ENCODE data around the gene CCSER1.
"Not testable (repeated sequence)": the region's sequence is repeated elsewhere in the genome, so short reads cannot be mapped to it uniquely, and the experiment has no call there.

CCSER1 gene

DNA sequence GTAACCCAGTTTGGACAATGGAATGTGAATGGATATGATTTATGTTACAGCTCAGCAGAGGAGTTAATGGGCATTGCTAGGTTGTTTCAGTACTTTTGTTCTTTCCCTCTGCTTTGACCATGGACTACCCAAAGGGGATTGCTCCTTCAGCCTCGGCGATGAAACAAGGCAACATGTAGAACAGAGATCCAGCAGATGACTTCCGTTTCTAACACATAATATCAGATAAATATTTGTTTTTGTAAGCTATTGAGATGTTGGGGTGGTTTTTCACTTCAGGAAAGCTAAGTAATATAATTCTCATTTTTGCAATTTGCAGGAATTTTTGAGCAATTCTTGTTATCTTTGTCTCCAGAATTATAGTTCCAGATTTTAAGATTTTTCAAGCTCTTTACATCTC, 1241.9 kb downstream of the CCSER1 start:
- Histone ChIP-seq H4K91ac (ENCODE audit: low read depth, low read length) (no peak overlapping the region), H3K4me3 (ENCODE audit: low read depth, low read length) (no peak overlapping the region), H3K36me3 (ENCODE audit: control insufficient read depth in 1 of 2, insufficient read depth in 2 of 2, low read length in 2 of 2) (no peaks in the 10 kb centered on the region), H3K27me3 (ENCODE audit: insufficient read depth, low read length) (no peaks in the 10 kb centered on the region), H2AFZ (ENCODE audit: insufficient read depth, low read length, poor library complexity) (no peak overlapping the region), H3K9me3 (ENCODE audit: insufficient read depth, low read depth, low read length) (no peaks in the 10 kb centered on the region), H3K23ac (ENCODE audit: low read length) (no peak overlapping the region), H4K8ac (ENCODE audit: low read depth, low read length) (no peak overlapping the region), H2AK5ac (ENCODE audit: low read length) (no peak overlapping the region), H3K79me1 (ENCODE audit: low read length) (no peaks in the 10 kb centered on the region), H3K79me2 (ENCODE audit: control insufficient read depth, insufficient read depth, low read length, poor library complexity) (no peaks in the 10 kb centered on the region), H3K4ac (ENCODE audit: low read depth, low read length) (no peak overlapping the region), H2BK120ac (ENCODE audit: insufficient read depth, low read length, poor library complexity) (no peak overlapping the region), H2BK5ac (ENCODE audit: low read depth, low read length, poor library complexity) (no peak overlapping the region), H3K9ac (ENCODE audit: low read length) (no peak overlapping the region), H3K27ac (ENCODE audit: low read depth, low read length) (no peak overlapping the region), H3K14ac (ENCODE audit: low read length) (no peak overlapping the region), H2BK12ac (ENCODE audit: low read length) (no peak overlapping the region), H3K18ac (ENCODE audit: low read length) (no peak overlapping the region), H3K4me2 (ENCODE audit: low read length) (no peak overlapping the region), H3K4me1 (ENCODE audit: control insufficient read depth in 1 of 2, insufficient read depth in 2 of 2, low read length in 2 of 2) (no peaks in the 10 kb centered on the region), H4K12ac (ENCODE audit: low read depth, low read length) (no peak overlapping the region)
- no CpG with 5 or more reads among the region's 3 CpGs for WGBS (ENCODE audit: extremely low coverage, insufficient coverage, insufficient read length)
- DNase-seq = no peak

DNA sequence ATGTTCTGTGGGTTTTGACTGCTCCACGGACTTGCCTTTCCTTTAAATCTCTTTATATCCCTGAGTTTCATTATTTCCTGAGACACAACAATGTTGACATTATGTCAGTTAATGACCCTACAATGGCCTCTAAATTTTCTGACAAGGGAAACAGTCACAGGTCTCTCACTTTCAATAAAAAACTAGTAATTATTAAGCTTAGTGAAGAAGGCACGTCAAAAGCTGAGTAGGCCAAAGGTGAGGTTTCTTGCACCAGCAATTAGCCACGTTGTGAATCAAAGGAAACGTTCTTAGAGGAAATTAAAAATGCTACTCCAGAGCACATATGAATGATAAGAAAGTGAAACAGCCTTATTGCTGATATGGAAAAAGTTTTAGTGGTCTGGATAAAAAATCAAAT, 1246.4 kb downstream of the CCSER1 start:
- Histone ChIP-seq H3K4me2 (ENCODE audit: low read length) (no peak overlapping the region), H3K4ac (ENCODE audit: low read depth, low read length) (no peak overlapping the region), H3K79me2 (ENCODE audit: control insufficient read depth, insufficient read depth, low read length, poor library complexity) (no peaks in the 10 kb centered on the region), H2AK5ac (ENCODE audit: low read length) (no peak overlapping the region), H3K9me3 (ENCODE audit: insufficient read depth, low read depth, low read length) (no peaks in the 10 kb centered on the region), H4K12ac (ENCODE audit: low read depth, low read length) (no peak overlapping the region), H2AFZ (ENCODE audit: insufficient read depth, low read length, poor library complexity) (no peak overlapping the region), H3K79me1 (ENCODE audit: low read length) (no peaks in the 10 kb centered on the region), H4K8ac (ENCODE audit: low read depth, low read length) (no peak overlapping the region), H4K91ac (ENCODE audit: low read depth, low read length) (no peak overlapping the region), H3K18ac (ENCODE audit: low read length) (no peak overlapping the region), H2BK5ac (ENCODE audit: low read depth, low read length, poor library complexity) (no peak overlapping the region), H3K27me3 (ENCODE audit: insufficient read depth, low read length) (no peaks in the 10 kb centered on the region), H3K14ac (ENCODE audit: low read length) (no peak overlapping the region), H2BK12ac (ENCODE audit: low read length) (no peak overlapping the region), H3K4me1 (ENCODE audit: control insufficient read depth in 1 of 2, insufficient read depth in 2 of 2, low read length in 2 of 2) (no peaks in the 10 kb centered on the region), H3K9ac (ENCODE audit: low read length) (no peak overlapping the region), H3K23ac (ENCODE audit: low read length) (no peak overlapping the region), H3K4me3 (ENCODE audit: low read depth, low read length) (no peak overlapping the region), H3K27ac (ENCODE audit: low read depth, low read length) (no peak overlapping the region), H2BK120ac (ENCODE audit: insufficient read depth, low read length, poor library complexity) (no peak overlapping the region), H3K36me3 (ENCODE audit: control insufficient read depth in 1 of 2, insufficient read depth in 2 of 2, low read length in 2 of 2) (no peaks in the 10 kb centered on the region)
- no CpG with 5 or more reads among the region's 4 CpGs for whole genome bisulfite sequencing (ENCODE audit: extremely low coverage, insufficient coverage, insufficient read length)
- DNase-seq = no peak

DNA sequence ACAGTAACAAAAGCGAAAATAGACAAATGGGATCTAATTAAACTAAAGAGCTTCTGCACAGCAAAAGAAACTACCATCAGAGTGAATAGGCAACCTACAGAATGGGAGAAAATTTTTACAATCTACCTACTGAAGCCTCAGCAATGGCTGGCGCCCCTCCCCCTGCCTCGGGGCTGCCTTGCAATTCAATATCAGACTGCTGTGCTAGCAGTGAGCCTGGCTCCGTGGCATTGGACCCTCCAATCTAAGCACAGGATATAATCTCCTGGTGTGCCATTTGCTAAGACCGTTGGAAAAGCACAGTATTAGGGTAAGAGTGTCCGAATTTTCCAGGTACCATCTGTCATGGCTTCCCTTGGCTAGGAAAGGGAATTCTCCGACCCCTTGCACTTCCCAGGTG, 1278.2 kb downstream of the CCSER1 start:
- H4K8ac ChIP-seq (ENCODE audit: low read depth, low read length); H2AK5ac ChIP-seq (ENCODE audit: low read length); H3K4me1 ChIP-seq (ENCODE audit: control insufficient read depth in 1 of 2, insufficient read depth in 2 of 2, low read length in 2 of 2); H2BK5ac ChIP-seq (ENCODE audit: low read depth, low read length, poor library complexity); H3K14ac ChIP-seq (ENCODE audit: low read length); H3K4me2 ChIP-seq (ENCODE audit: low read length); H4K12ac ChIP-seq (ENCODE audit: low read depth, low read length); H3K79me2 ChIP-seq (ENCODE audit: control insufficient read depth, insufficient read depth, low read length, poor library complexity); H3K27me3 ChIP-seq (ENCODE audit: insufficient read depth, low read length); H2BK12ac ChIP-seq (ENCODE audit: low read length); H3K9me3 ChIP-seq (ENCODE audit: insufficient read depth, low read depth, low read length); H4K91ac ChIP-seq (ENCODE audit: low read depth, low read length); DNase-seq; H3K79me1 ChIP-seq (ENCODE audit: low read length); H2BK120ac ChIP-seq (ENCODE audit: insufficient read depth, low read length, poor library complexity); H3K4ac ChIP-seq (ENCODE audit: low read depth, low read length); H2AFZ ChIP-seq (ENCODE audit: insufficient read depth, low read length, poor library complexity); H3K9ac ChIP-seq (ENCODE audit: low read length); H3K4me3 ChIP-seq (ENCODE audit: low read depth, low read length); H3K18ac ChIP-seq (ENCODE audit: low read length); H3K27ac ChIP-seq (ENCODE audit: low read depth, low read length); H3K23ac ChIP-seq (ENCODE audit: low read length); H3K36me3 ChIP-seq (ENCODE audit: control insufficient read depth in 1 of 2, insufficient read depth in 2 of 2, low read length in 2 of 2): not testable (repeated sequence)
- WGBS (ENCODE audit: extremely low coverage, insufficient coverage, insufficient read length) = no CpG with 5 or more reads among the region's 7 CpGs

DNA sequence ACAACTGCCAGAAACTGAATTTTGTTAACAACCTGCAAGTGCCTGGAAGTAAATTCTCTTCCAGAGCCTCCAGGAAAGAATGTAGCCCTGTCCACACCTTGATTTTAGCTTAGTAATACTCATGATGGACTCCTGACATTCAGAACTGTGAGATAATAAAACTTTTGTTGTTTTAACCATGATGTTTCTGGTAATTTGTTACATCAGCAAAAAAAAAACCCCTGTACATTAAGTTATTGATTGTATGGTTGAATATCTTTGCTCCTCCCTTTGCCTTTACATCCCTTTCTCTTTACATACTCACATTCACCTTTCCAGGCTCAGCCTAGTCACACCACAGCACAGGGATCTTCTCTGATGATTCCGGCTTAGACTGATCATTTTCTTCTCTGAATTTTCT, 1294.8 kb downstream of the CCSER1 start:
- H2AFZ ChIP-seq (ENCODE audit: insufficient read depth, low read length, poor library complexity) = no peak overlapping the region
- no peak overlapping the region for H3K4me3 ChIP-seq (ENCODE audit: low read depth, low read length)
- H2BK12ac ChIP-seq (ENCODE audit: low read length) = no peak overlapping the region
- H3K79me1 ChIP-seq (ENCODE audit: low read length) = no peaks in the 10 kb centered on the region
- H3K4ac ChIP-seq (ENCODE audit: low read depth, low read length) = no peak overlapping the region
- no peak overlapping the region for H3K23ac ChIP-seq (ENCODE audit: low read length)
- H3K4me2 ChIP-seq (ENCODE audit: low read length) = no peak overlapping the region
- H3K27me3 ChIP-seq (ENCODE audit: insufficient read depth, low read length) = no peaks in the 10 kb centered on the region
- H3K79me2 ChIP-seq (ENCODE audit: control insufficient read depth, insufficient read depth, low read length, poor library complexity) = no peaks in the 10 kb centered on the region
- no peak overlapping the region for H3K18ac ChIP-seq (ENCODE audit: low read length)
- no peaks in the 10 kb centered on the region for H3K9me3 ChIP-seq (ENCODE audit: insufficient read depth, low read depth, low read length)
- H2BK120ac ChIP-seq (ENCODE audit: insufficient read depth, low read length, poor library complexity) = no peak overlapping the region
- H3K36me3 ChIP-seq (ENCODE audit: control insufficient read depth in 1 of 2, insufficient read depth in 2 of 2, low read length in 2 of 2) = no peaks in the 10 kb centered on the region
- no peak overlapping the region for H2AK5ac ChIP-seq (ENCODE audit: low read length)
- no peak overlapping the region for H3K27ac ChIP-seq (ENCODE audit: low read depth, low read length)
- no peak for DNase-seq
- H4K12ac ChIP-seq (ENCODE audit: low read depth, low read length) = no peak overlapping the region
- no peak overlapping the region for H3K14ac ChIP-seq (ENCODE audit: low read length)
- no peak overlapping the region for H4K91ac ChIP-seq (ENCODE audit: low read depth, low read length)
- no peak overlapping the region for H4K8ac ChIP-seq (ENCODE audit: low read depth, low read length)
- H3K9ac ChIP-seq (ENCODE audit: low read length) = no peak overlapping the region
- H2BK5ac ChIP-seq (ENCODE audit: low read depth, low read length, poor library complexity) = no peak overlapping the region
- H3K4me1 ChIP-seq (ENCODE audit: control insufficient read depth in 1 of 2, insufficient read depth in 2 of 2, low read length in 2 of 2) = no peaks in the 10 kb centered on the region
- WGBS (ENCODE audit: extremely low coverage, insufficient coverage, insufficient read length) = no CpG with 5 or more reads among the region's 1 CpG

DNA sequence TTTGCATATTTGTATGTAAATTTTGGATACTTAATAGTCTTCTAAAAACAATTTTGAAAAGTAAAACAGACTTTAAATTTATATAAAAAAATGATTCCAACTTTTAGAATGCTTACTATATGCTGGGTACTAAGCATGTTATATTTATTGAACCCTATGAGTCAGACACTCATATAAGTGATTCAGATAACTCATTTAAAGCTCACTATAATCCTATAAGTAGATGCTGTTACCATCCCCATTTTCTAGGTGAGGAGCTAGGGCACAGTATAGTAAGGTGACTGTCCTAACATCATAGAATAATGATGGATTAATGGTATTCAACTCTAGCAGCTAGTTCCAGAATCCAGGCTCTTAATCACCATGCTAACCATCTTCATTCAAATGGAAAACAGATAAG, 1299.5 kb downstream of the CCSER1 start:
- Histone ChIP-seq H2AK5ac (ENCODE audit: low read length) (no peak overlapping the region), H2AFZ (ENCODE audit: insufficient read depth, low read length, poor library complexity) (no peak overlapping the region), H3K9ac (ENCODE audit: low read length) (no peak overlapping the region), H3K79me1 (ENCODE audit: low read length) (no peaks in the 10 kb centered on the region), H4K8ac (ENCODE audit: low read depth, low read length) (no peak overlapping the region), H3K79me2 (ENCODE audit: control insufficient read depth, insufficient read depth, low read length, poor library complexity) (no peaks in the 10 kb centered on the region), H4K12ac (ENCODE audit: low read depth, low read length) (no peak overlapping the region), H3K4me1 (ENCODE audit: control insufficient read depth in 1 of 2, insufficient read depth in 2 of 2, low read length in 2 of 2) (no peaks in the 10 kb centered on the region), H2BK12ac (ENCODE audit: low read length) (no peak overlapping the region), H3K14ac (ENCODE audit: low read length) (no peak overlapping the region), H3K4ac (ENCODE audit: low read depth, low read length) (no peak overlapping the region), H3K9me3 (ENCODE audit: insufficient read depth, low read depth, low read length) (no peaks in the 10 kb centered on the region), H3K27me3 (ENCODE audit: insufficient read depth, low read length) (no peaks in the 10 kb centered on the region), H3K36me3 (ENCODE audit: control insufficient read depth in 1 of 2, insufficient read depth in 2 of 2, low read length in 2 of 2) (no peaks in the 10 kb centered on the region), H3K4me3 (ENCODE audit: low read depth, low read length) (no peak overlapping the region), H3K18ac (ENCODE audit: low read length) (no peak overlapping the region), H3K27ac (ENCODE audit: low read depth, low read length) (no peak overlapping the region), H3K23ac (ENCODE audit: low read length) (no peak overlapping the region), H4K91ac (ENCODE audit: low read depth, low read length) (no peak overlapping the region), H2BK5ac (ENCODE audit: low read depth, low read length, poor library complexity) (no peak overlapping the region), H3K4me2 (ENCODE audit: low read length) (no peak overlapping the region), H2BK120ac (ENCODE audit: insufficient read depth, low read length, poor library complexity) (no peak overlapping the region)
- DNase-seq = no peak

Measured in trophoblast cell (in vitro differentiated cells and primary cell).